WERI-Rb-1 (cell line): ENCODE measurements around the gene TENM3.

Source experiments
- DNase-seq: peaks from one replicate; pipeline ENCODE4 v3.0.0-alpha.2; 2020
- H3K27ac ChIP-seq: fragments of 250-450 bp; sonication (Bioruptor Pico); 2 replicates; pipeline ENCODE4 v1.5.1; 2020; ENCODE audit warnings: mild to moderate bottlenecking, moderate library complexity
- H3K27me3 ChIP-seq: fragments of 250-450 bp; sonication (Bioruptor Pico); 2 replicates; pipeline ENCODE4 v1.5.1; 2021; ENCODE audit warnings: mild to moderate bottlenecking, low read depth, moderate library complexity; ENCODE audit not compliant: insufficient read depth, severe bottlenecking
- H3K36me3 ChIP-seq: fragments of 250-450 bp; sonication (Bioruptor Pico); 2 replicates; pipeline ENCODE4 v1.5.1; 2020; ENCODE audit warnings: mild to moderate bottlenecking, moderate library complexity
- H3K4me3 ChIP-seq: 2 replicates; pipeline ENCODE4 v1.5.1; 2011; ENCODE audit warnings: low read depth, mild to moderate bottlenecking, control low read depth, low read length
- H3K9me3 ChIP-seq: fragments of 250-450 bp; sonication (Bioruptor Pico); 2 replicates; pipeline ENCODE4 v1.5.1; 2021; ENCODE audit warnings: mild to moderate bottlenecking, moderate library complexity; ENCODE audit not compliant: severe bottlenecking
- TF ChIP-seq, protein P1 (sequence below): IDR thresholded peaks from 2 replicates; pipeline ENCODE4 v1.5.1; 2011; ENCODE audit warnings: low read depth, mild to moderate bottlenecking, control low read depth, inconsistent platforms, low read length

TENM3 gene

DNA sequence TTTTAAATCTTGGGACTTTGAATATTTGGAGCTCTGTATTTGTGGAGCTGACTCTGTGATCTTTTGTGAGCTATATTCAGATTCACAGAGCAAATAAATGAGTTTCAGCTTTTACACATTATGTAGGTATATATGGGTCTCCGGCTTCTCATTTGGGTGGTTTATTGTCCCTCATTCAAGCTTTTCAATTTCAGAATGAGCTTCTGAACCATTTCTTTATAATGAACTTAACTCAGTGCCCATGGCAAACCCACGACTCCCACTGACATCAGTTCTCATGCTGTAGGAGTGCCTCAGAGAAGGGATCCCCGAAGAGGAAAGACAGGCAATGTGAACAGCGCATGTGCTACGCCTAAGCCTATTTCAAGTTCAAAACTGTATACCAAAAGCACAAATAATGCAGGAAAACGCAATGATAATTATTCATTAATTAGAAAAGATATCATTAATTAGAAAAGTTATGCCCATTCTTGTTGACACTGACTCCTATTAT is 517.4 kb downstream of the TENM3 start:
- H3K27ac ChIP-seq: no peak overlapping the region
- H3K36me3 ChIP-seq: no peaks in the 10 kb centered on the region
- TF ChIP-seq, protein P1, sequence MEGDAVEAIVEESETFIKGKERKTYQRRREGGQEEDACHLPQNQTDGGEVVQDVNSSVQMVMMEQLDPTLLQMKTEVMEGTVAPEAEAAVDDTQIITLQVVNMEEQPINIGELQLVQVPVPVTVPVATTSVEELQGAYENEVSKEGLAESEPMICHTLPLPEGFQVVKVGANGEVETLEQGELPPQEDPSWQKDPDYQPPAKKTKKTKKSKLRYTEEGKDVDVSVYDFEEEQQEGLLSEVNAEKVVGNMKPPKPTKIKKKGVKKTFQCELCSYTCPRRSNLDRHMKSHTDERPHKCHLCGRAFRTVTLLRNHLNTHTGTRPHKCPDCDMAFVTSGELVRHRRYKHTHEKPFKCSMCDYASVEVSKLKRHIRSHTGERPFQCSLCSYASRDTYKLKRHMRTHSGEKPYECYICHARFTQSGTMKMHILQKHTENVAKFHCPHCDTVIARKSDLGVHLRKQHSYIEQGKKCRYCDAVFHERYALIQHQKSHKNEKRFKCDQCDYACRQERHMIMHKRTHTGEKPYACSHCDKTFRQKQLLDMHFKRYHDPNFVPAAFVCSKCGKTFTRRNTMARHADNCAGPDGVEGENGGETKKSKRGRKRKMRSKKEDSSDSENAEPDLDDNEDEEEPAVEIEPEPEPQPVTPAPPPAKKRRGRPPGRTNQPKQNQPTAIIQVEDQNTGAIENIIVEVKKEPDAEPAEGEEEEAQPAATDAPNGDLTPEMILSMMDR: no peak
- no peaks in the 10 kb centered on the region for H3K9me3 ChIP-seq
- no peak for DNase-seq
- no peak overlapping the region for H3K4me3 ChIP-seq
- H3K27me3 ChIP-seq: no peaks in the 10 kb centered on the region

DNA sequence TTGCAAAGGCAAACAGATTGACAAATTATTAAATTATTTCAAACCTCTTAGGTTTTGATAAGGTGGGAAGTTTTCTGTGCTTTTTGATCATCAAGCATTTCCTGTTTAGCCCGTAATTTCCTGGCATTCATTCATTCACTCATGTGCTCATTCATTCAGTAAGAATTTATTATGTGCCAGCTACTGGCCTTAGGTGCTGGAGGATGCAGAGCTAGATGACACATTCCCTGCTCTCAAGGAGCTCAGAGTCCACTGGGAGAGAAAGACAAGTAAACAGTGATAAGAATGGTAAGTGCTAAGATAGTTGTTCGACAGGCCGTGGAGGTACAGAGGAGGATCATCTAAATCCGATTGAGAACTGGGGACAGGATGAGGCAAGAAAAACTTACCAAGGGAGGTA is 520.9 kb downstream of the TENM3 start:
- Histone ChIP-seq H3K27ac (no peak overlapping the region), H3K36me3 (no peaks in the 10 kb centered on the region), H3K27me3 (no peaks in the 10 kb centered on the region), H3K9me3 (no peaks in the 10 kb centered on the region), H3K4me3 (no peak overlapping the region)
- DNase-seq: no peak
- TF ChIP-seq, protein P1: no peak

GRCh38 chr4:182764642-182765041 is 521.4 kb downstream of the TENM3 start:
- no peak for DNase-seq
- Histone ChIP-seq H3K27ac (no peak overlapping the region), H3K27me3 (no peaks in the 10 kb centered on the region), H3K4me3 (no peak overlapping the region), H3K9me3 (no peaks in the 10 kb centered on the region), H3K36me3 (no peaks in the 10 kb centered on the region)
- TF ChIP-seq, protein P1: no peak

DNA sequence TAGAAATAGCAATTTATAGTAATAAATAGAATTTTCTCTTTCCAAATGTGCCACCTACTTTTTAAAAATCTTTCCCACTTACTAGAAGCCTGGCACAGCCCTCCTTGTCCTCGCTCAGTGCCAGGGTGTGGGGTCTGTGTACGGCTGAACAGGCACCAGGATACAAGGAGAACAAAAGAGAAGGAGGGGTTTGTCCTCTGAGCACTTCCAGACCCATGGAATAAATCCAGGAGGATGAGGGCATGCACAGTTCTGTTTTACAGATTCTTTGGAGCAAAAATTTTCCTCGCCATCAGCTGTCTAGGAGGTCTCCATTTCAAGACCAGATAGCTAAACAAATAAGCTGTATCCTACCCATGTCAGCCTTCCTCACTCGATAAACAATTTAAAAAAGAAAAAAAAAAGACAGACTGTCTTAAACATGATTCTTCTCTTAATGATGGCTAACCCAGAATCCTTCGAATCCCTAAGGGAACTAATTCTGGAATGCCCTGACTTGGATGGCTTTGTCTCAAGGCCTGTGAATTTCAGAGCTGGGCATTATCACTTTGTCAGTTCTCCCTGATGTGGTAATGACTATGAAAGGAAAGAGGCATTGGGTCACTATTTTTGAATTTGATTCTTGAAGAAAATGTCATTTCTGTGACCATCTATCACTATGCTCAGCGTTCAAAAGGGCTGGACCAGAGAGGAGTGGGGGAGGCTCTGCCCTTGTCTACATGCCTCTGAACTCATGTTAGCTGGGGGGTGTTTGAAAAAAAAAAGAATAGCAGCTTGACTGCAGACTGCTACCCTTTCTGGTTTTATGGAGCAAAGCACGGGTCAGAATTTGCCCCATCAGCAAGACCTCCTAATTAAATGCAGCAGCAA is 523.0 kb downstream of the TENM3 start:
- DNase-seq: no peak
- Histone ChIP-seq H3K36me3 (no peaks in the 10 kb centered on the region), H3K4me3 (no peak overlapping the region), H3K9me3 (no peaks in the 10 kb centered on the region), H3K27me3 (no peaks in the 10 kb centered on the region), H3K27ac (no peak overlapping the region)
- TF ChIP-seq, protein P1: no peak

DNA sequence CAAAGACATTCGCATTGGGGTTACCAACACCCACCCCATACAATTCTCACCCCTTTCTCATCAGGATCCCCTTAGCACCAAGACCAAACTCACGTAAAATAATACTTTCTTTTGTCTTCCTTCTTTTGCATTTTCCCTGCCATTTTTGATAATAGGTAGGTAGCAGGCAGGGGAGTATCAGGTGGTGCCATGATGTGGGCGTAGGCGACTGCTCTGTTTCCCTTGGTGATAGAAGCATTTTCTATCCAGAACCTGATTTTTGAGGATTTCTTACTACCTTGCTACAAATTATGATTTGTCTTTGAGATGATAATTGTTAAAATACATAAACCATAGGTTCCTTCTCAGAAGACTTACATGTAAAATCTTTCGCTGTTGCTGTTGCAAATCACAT is 523.7 kb downstream of the TENM3 start:
- Histone ChIP-seq H3K9me3 (no peaks in the 10 kb centered on the region), H3K36me3 (no peaks in the 10 kb centered on the region), H3K4me3 (no peak overlapping the region), H3K27ac (no peak overlapping the region), H3K27me3 (no peaks in the 10 kb centered on the region)
- TF ChIP-seq, protein P1: no peak
- no peak for DNase-seq

- TF ChIP-seq, protein P1: no peak
- H3K36me3 ChIP-seq: no peaks in the 10 kb centered on the region
- H3K27ac ChIP-seq: no peak overlapping the region
These were observed 525.6 kb downstream of the TENM3 start for GRCh38 chr4:182768838-182769237.

More at GRCh38 chr4:182768838-182769237, 525.6 kb downstream of the TENM3 start:
- H3K4me3 ChIP-seq: no peak overlapping the region
- no peaks in the 10 kb centered on the region for H3K27me3 ChIP-seq
- DNase-seq: no peak
- H3K9me3 ChIP-seq: no peaks in the 10 kb centered on the region
